H9 (cell line): ENCODE measurements around the gene TMEM181. TPM values are rescaled to one million over a fixed set of nuclear protein-coding genes. Genes with fewer than 3 reads are reported as not detected.

Source experiments
- DNase-seq: peaks from one replicate; pipeline ENCODE4 v3.0.0-alpha.2; 2017
- H2AFZ ChIP-seq: one replicate; pipeline ENCODE4 v1.6.1; 2013; ENCODE audit warnings: mild to moderate bottlenecking, low read length, control low read depth, moderate library complexity
- H2AK5ac ChIP-seq: 2 replicates; pipeline ENCODE4 v1.6.1; 2013; ENCODE audit warnings: low read length, control low read depth, mixed read lengths; ENCODE audit not compliant: insufficient read length
- H2BK120ac ChIP-seq: one replicate; pipeline ENCODE4 v1.6.1; 2013; ENCODE audit warnings: low read depth, mild to moderate bottlenecking, low read length, control low read depth, inconsistent platforms; ENCODE audit not compliant: poor library complexity, severe bottlenecking
- H2BK12ac ChIP-seq: 2 replicates; pipeline ENCODE4 v1.6.1; 2013; ENCODE audit warnings: low read length, control low read depth, mixed read lengths, low read depth; ENCODE audit not compliant: insufficient read length
- H2BK15ac ChIP-seq: 2 replicates; pipeline ENCODE4 v1.6.1; 2013; ENCODE audit warnings: low read depth, low read length, control low read depth
- H2BK20ac ChIP-seq: one replicate; pipeline ENCODE4 v1.6.1; 2013; ENCODE audit warnings: low read depth, mild to moderate bottlenecking, low read length, control low read depth, inconsistent platforms; ENCODE audit not compliant: poor library complexity, severe bottlenecking
- H2BK5ac ChIP-seq: 2 replicates; pipeline ENCODE4 v1.6.1; 2013; ENCODE audit warnings: low read length, control low read depth, mixed read lengths; ENCODE audit not compliant: insufficient read length
- H3K14ac ChIP-seq: 2 replicates; pipeline ENCODE4 v1.6.1; 2013; ENCODE audit warnings: low read length, control low read depth; ENCODE audit not compliant: insufficient read depth
- H3K18ac ChIP-seq: 2 replicates; pipeline ENCODE4 v1.6.1; 2013; ENCODE audit warnings: low read depth, mild to moderate bottlenecking, mixed read lengths, low read length, control low read depth; ENCODE audit not compliant: insufficient read length
- H3K23ac ChIP-seq: 2 replicates; pipeline ENCODE4 v1.6.1; 2013; ENCODE audit warnings: low read length, control low read depth, mixed read lengths, low read depth; ENCODE audit not compliant: insufficient read length
- H3K23me2 ChIP-seq: 2 replicates; pipeline ENCODE4 v1.6.1; 2013; ENCODE audit warnings: low read depth, mild to moderate bottlenecking, mixed read lengths, low read length, control low read depth; ENCODE audit not compliant: insufficient read length, poor library complexity, severe bottlenecking
- H3K27ac ChIP-seq: 2 replicates; pipeline ENCODE4 v1.5.1; 2013; ENCODE audit warnings: low read length, control low read depth, mixed read lengths, low read depth; ENCODE audit not compliant: insufficient read length
- H3K27me3 ChIP-seq: 2 replicates; pipeline ENCODE4 v1.6.1; 2013; ENCODE audit warnings: low read length, control low read depth, inconsistent platforms; ENCODE audit not compliant: insufficient read depth
- H3K4ac ChIP-seq: 2 replicates; pipeline ENCODE4 v1.6.1; 2013; ENCODE audit warnings: low read depth, mild to moderate bottlenecking, control low read depth, inconsistent platforms, low read length, moderate library complexity
- H3K4me1 ChIP-seq: 2 replicates; pipeline ENCODE4 v1.6.1; 2013; ENCODE audit warnings: low read length, control low read depth, inconsistent platforms; ENCODE audit not compliant: insufficient read depth
- H3K4me2 ChIP-seq: 2 replicates; pipeline ENCODE4 v1.6.1; 2013; ENCODE audit warnings: low read length, control low read depth, mixed read lengths; ENCODE audit not compliant: insufficient read length, insufficient read depth
- H3K56ac ChIP-seq: 2 replicates; pipeline ENCODE4 v1.6.1; 2013; ENCODE audit warnings: low read depth, mild to moderate bottlenecking, mixed read lengths, low read length, control low read depth; ENCODE audit not compliant: insufficient read length
- H3K79me1 ChIP-seq: 2 replicates; pipeline ENCODE4 v1.6.1; 2013; ENCODE audit warnings: low read depth, mild to moderate bottlenecking, moderate library complexity, low read length, control low read depth, inconsistent platforms; ENCODE audit not compliant: insufficient read depth, poor library complexity, severe bottlenecking
- H3K79me2 ChIP-seq: 2 replicates; pipeline ENCODE4 v1.6.1; 2013; ENCODE audit warnings: low read length, control low read depth, inconsistent platforms; ENCODE audit not compliant: insufficient read depth
- H3K9ac ChIP-seq: 2 replicates; pipeline ENCODE4 v1.6.1; 2013; ENCODE audit warnings: low read length, control low read depth, mixed read lengths; ENCODE audit not compliant: insufficient read length; ENCODE audit errors: extremely low read depth
- H3K9me3 ChIP-seq: one replicate; pipeline ENCODE4 v1.6.1; 2013; ENCODE audit warnings: low read depth, low read length, inconsistent platforms; ENCODE audit not compliant: control insufficient read depth
- H3T11ph ChIP-seq: one replicate; pipeline ENCODE4 v1.6.1; 2013; ENCODE audit warnings: mild to moderate bottlenecking, low read length, control low read depth, inconsistent platforms
- H4K20me1 ChIP-seq: one replicate; pipeline ENCODE4 v1.6.1; 2013; ENCODE audit not compliant: control insufficient read depth, insufficient read length, insufficient read depth
- H4K5ac ChIP-seq: 2 replicates; pipeline ENCODE4 v1.6.1; 2013; ENCODE audit warnings: low read depth, mild to moderate bottlenecking, mixed read lengths, low read length, control low read depth; ENCODE audit not compliant: insufficient read length
- H4K8ac ChIP-seq: replicated peaks from 2 replicates; pipeline ENCODE4 v1.6.1; 2013; ENCODE audit warnings: low read length, control low read depth, mixed read lengths, low read depth; ENCODE audit not compliant: insufficient read length
- H4K91ac ChIP-seq: 2 replicates; pipeline ENCODE4 v1.6.1; 2013; ENCODE audit warnings: low read depth, mild to moderate bottlenecking, moderate library complexity, mixed read lengths, low read length, control low read depth; ENCODE audit not compliant: insufficient read length
- H3K27ac Mint-ChIP-seq, 3 experiments: 2 replicates in 2 of 3; 3 replicates in 1 of 3; pipeline ENCODE4 v1.8.0; 2020 to 2021; ENCODE audit warnings: mixed read lengths in 3 of 3, mild to moderate bottlenecking in 1 of 3, moderate library complexity in 1 of 3
- H3K27me3 Mint-ChIP-seq: 2 replicates; pipeline ENCODE4 v1.8.0; 2021; ENCODE audit warnings: low read depth, mild to moderate bottlenecking, moderate library complexity, mixed read lengths
- H3K36me3 Mint-ChIP-seq, 3 experiments: 2 replicates in 2 of 3; 3 replicates in 1 of 3; pipeline ENCODE4 v1.8.0; 2020 to 2021; ENCODE audit warnings: low read depth in 3 of 3, mixed read lengths in 3 of 3; ENCODE audit not compliant: insufficient read depth in 1 of 3
- H3K4me1 Mint-ChIP-seq, 2 experiments: 2 replicates each; pipeline ENCODE4 v1.8.0; 2020; ENCODE audit warnings: mixed read lengths in 2 of 2
- H3K4me3 Mint-ChIP-seq, 2 experiments: 2 replicates in 1 of 2; 3 replicates in 1 of 2; pipeline ENCODE4 v1.8.0; 2020 to 2021; ENCODE audit warnings: mild to moderate bottlenecking in 2 of 2, mixed read lengths in 2 of 2, moderate library complexity in 1 of 2
- H3K9me3 Mint-ChIP-seq, 2 experiments: 2 replicates in 1 of 2; 3 replicates in 1 of 2; pipeline ENCODE4 v1.8.0; 2020; ENCODE audit warnings: mild to moderate bottlenecking in 2 of 2, mixed read lengths in 2 of 2, moderate library complexity in 1 of 2
- WGBS: extraction: QIAGEN DNeasy Blood & Tissue Kit; methylation state at CpG from one replicate; pipeline ENCODE4 v1.1.7; 2013; ENCODE audit warnings: missing lambda C conversion rate, low lambda C conversion rate, mixed read lengths; ENCODE audit not compliant: insufficient read length; ENCODE audit errors: extremely low coverage; 5-methylcytosine and 5-hydroxymethylcytosine counted together
- total RNA-seq: library from RNA; stranded (reverse); gene quantifications from 2 replicates; pipeline ENCODE4 v1.2.1, GENCODE V29; 2021
- TF ChIP-seq, protein P1 (sequence below): fragments of 200-600 bp; sonication (generic); conservative IDR thresholded peaks from 3 replicates; pipeline ENCODE4 v1.8.0; 2021; ENCODE audit warnings: antibody characterized with exemption, mild to moderate bottlenecking

The TMEM181 gene
- total RNA-seq, 1 experiment from 2014 or later: 24.4 TPM

DNA sequence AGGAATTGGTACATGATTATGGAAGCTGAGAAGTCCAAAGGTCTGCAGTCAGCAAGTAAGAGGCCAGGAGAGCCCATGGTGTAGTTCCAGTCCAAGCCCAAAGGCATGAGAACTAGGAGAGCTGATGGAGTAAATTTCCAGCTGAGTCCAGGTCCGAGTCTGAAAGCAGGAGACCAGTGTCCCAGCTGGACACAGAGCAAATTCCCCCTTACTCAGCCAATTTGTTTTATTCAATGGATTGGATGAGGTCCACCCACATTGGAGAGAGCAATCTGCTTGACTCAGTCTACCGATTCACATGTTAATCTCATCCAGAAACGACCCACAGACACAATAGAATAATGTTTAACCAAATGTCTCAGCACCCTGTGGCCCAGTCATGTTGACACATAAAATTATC, 14.9 kb downstream of the TMEM181 start:
- H3K27ac ChIP-seq: no peak overlapping the region
- H2BK120ac ChIP-seq: no peak overlapping the region
- no peak overlapping the region for H2BK12ac ChIP-seq
- H3K9me3 ChIP-seq: no peaks in the 10 kb centered on the region
- peaks cover 24 to 31% (median 26%) of the 10 kb centered on the region in 3 experiments for H3K36me3 Mint-ChIP-seq
- no peak overlapping the region for H2BK15ac ChIP-seq
- no peak overlapping the region for H2AK5ac ChIP-seq
- H3K79me1 ChIP-seq: no peaks in the 10 kb centered on the region
- H3K4ac ChIP-seq: no peak overlapping the region
- H3K9ac ChIP-seq: no peak overlapping the region
- WGBS: no CpG with 5 or more reads among the region's 3 CpGs
- H4K91ac ChIP-seq: no peak overlapping the region
- no peak overlapping the region for H3K27ac Mint-ChIP-seq
- no peak overlapping the region for H4K8ac ChIP-seq
- H3T11ph ChIP-seq: no peak overlapping the region
- no peak overlapping the region for H2AFZ ChIP-seq
- peaks cover 14 to 17% of the 10 kb centered on the region in 2 experiments for H3K4me1 Mint-ChIP-seq
- H3K23me2 ChIP-seq: no peaks in the 10 kb centered on the region
- no peak overlapping the region for H3K56ac ChIP-seq
- H3K79me2 ChIP-seq: no peaks in the 10 kb centered on the region; the same call in 1 of the 2 replicates
- H2BK20ac ChIP-seq: no peak overlapping the region
- H2BK5ac ChIP-seq: no peak overlapping the region
- H4K5ac ChIP-seq: no peak overlapping the region
- no peak overlapping the region for H3K4me3 Mint-ChIP-seq
- H4K20me1 ChIP-seq: no peaks in the 10 kb centered on the region
- no peaks in the 10 kb centered on the region for H3K27me3 ChIP-seq
- no peak overlapping the region for H3K18ac ChIP-seq
- TF ChIP-seq, protein P1, sequence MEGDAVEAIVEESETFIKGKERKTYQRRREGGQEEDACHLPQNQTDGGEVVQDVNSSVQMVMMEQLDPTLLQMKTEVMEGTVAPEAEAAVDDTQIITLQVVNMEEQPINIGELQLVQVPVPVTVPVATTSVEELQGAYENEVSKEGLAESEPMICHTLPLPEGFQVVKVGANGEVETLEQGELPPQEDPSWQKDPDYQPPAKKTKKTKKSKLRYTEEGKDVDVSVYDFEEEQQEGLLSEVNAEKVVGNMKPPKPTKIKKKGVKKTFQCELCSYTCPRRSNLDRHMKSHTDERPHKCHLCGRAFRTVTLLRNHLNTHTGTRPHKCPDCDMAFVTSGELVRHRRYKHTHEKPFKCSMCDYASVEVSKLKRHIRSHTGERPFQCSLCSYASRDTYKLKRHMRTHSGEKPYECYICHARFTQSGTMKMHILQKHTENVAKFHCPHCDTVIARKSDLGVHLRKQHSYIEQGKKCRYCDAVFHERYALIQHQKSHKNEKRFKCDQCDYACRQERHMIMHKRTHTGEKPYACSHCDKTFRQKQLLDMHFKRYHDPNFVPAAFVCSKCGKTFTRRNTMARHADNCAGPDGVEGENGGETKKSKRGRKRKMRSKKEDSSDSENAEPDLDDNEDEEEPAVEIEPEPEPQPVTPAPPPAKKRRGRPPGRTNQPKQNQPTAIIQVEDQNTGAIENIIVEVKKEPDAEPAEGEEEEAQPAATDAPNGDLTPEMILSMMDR: no peak
- H3K4me2 ChIP-seq: no peak overlapping the region
- H3K4me1 ChIP-seq: no peaks in the 10 kb centered on the region; the same call in 1 of the 2 replicates
- DNase-seq: no peak
- no peaks in the 10 kb centered on the region for H3K27me3 Mint-ChIP-seq
- no peaks in the 10 kb centered on the region; a peak in 2 of 5 replicates for H3K9me3 Mint-ChIP-seq
- H3K14ac ChIP-seq: no peak overlapping the region
- H3K23ac ChIP-seq: no peak overlapping the region
